Thyroid gland (tissue), 4 donors: Measurements from ENCODE around the gene HNRNPR.

Experiments used
- CTCF ChIP-seq, 6 experiments: fragments of 200-600 bp in 3 of 6; fragments of 450-650 bp in 3 of 6; sonication (generic) in 3 of 6; IDR thresholded peaks; one replicate each; pipeline ENCODE4 v1.5.1; 2016 to 2019; ENCODE audit warnings: antibody characterized with exemption in 6 of 6, mild to moderate bottlenecking in 2 of 6, inconsistent platforms in 1 of 6, moderate library complexity in 1 of 6
- POLR2A ChIP-seq, 2 donors: fragments of 450-650 bp; IDR thresholded peaks; one replicate each; pipeline ENCODE4 v1.6.1; 2017; ENCODE audit warnings: antibody characterized with exemption in 2 of 2, mild to moderate bottlenecking in 2 of 2, moderate library complexity in 1 of 2

GRCh38 chr1:23343221-23344110, 618 bp downstream of the HNRNPR start:
- peak in 1 of 2 donors; percentile 16 for TF ChIP-seq POLR2A (IDR thresholded peaks at IDR 0.05)
- TF ChIP-seq CTCF (IDR thresholded peaks at IDR 0.05), result no peak
